Epithelial cell of proximal tubule (primary cell): ENCODE results near the gene TNFRSF14. TPM values are rescaled to one million over a fixed set of nuclear protein-coding genes. Genes with fewer than 3 reads are reported as not detected.

ENCODE experiments used
- DNase-seq: peaks from one replicate; pipeline ENCODE4 v3.0.0-alpha.2; 2011; ENCODE audit warnings: low read depth
- H3K4me3 ChIP-seq: 2 replicates; pipeline ENCODE4 v1.5.1; 2011; ENCODE audit warnings: low read depth, mild to moderate bottlenecking, low read length
- CTCF ChIP-seq: conservative IDR thresholded peaks from 2 replicates; pipeline ENCODE4 v1.5.1; 2012; ENCODE audit warnings: low read depth, mild to moderate bottlenecking, low read length
- total RNA-seq: library from RNA; depleted of rRNA; stranded (reverse); fragments of >200 nt; gene quantifications from 2 replicates; pipeline ENCODE4 v1.2.3, GENCODE V29; 2015

TNFRSF14 gene
- total RNA-seq, 1 donor from 2014 or later = 5.8 TPM

- TF ChIP-seq CTCF = no peak
- no peak for DNase-seq
- H3K4me3 ChIP-seq = peak overlapping the region; percentile 85
Observed at GRCh38 chr1:2587071-2587859, 31.1 kb downstream of the TNFRSF14 start.

GRCh38 chr1:2587860-2588571, 31.8 kb downstream of the TNFRSF14 start:
- H3K4me3 ChIP-seq = peak overlapping the region; percentile 85
- DNase-seq = no peak
- TF ChIP-seq CTCF = no peak

GRCh38 chr1:2588661-2589430, 32.7 kb downstream of the TNFRSF14 start:
- no peak for TF ChIP-seq CTCF
- H3K4me3 ChIP-seq = no peak overlapping the region
- no peak for DNase-seq

- DNase-seq = no peak
- H3K4me3 ChIP-seq = no peak overlapping the region
- no peak for TF ChIP-seq CTCF
Observed at GRCh38 chr1:2589431-2590232, 33.5 kb downstream of the TNFRSF14 start.

- TF ChIP-seq CTCF = no peak
- H3K4me3 ChIP-seq = no peak overlapping the region
- DNase-seq = no peak
Observed at GRCh38 chr1:2590233-2591141, 34.3 kb downstream of the TNFRSF14 start.

- H3K4me3 ChIP-seq = no peak overlapping the region
- no peak for TF ChIP-seq CTCF
- DNase-seq = no peak
Observed at GRCh38 chr1:2591233-2591580, 35.0 kb downstream of the TNFRSF14 start.
